Right lobe of liver (tissue), 6 donors: ENCODE measurements around the gene GMDS. TPM values are rescaled to one million over a fixed set of nuclear protein-coding genes. Genes with fewer than 3 reads are reported as not detected.

ENCODE experiments used
- ATAC-seq, 4 donors: fragments of 200-7000 bp; cut with Tn5 transposase; one replicate each; pipeline ENCODE4 v1.9.1; 2020; ENCODE audit warnings: mild to moderate bottlenecking in 4 of 4, moderate library complexity in 4 of 4
- DNase-seq, 3 donors: peaks; one replicate each; pipeline ENCODE4 v3.0.0-alpha.2; 2020
- H3K27ac ChIP-seq, 3 donors: fragments of 200-600 bp; one replicate each; pipeline ENCODE4 v1.8.0; 2022
- H3K27me3 ChIP-seq, 2 donors: fragments of 200-600 bp; one replicate each; pipeline ENCODE4 v1.8.0; 2022
- H3K36me3 ChIP-seq, 4 donors: fragments of 200-600 bp; sonication (generic) in 1 of 4; one replicate each; pipeline versions ENCODE4 v1.5.1 to v1.8.0; 2017 to 2022; ENCODE audit warnings: control low read depth in 1 of 4
- H3K4me1 ChIP-seq, 4 donors: fragments of 200-600 bp; sonication (generic) in 1 of 4; one replicate each; pipeline versions ENCODE4 v1.5.1 to v1.8.0; 2017 to 2022; ENCODE audit warnings: control low read depth in 1 of 4
- H3K4me3 ChIP-seq, 3 donors: fragments of 200-600 bp; one replicate each; pipeline ENCODE4 v1.8.0; 2022
- H3K9me3 ChIP-seq, 4 donors: fragments of 200-600 bp; sonication (generic) in 1 of 4; one replicate each; pipeline versions ENCODE4 v1.5.1 to v1.8.0; 2017 to 2022; ENCODE audit warnings: control low read depth in 1 of 4
- CTCF ChIP-seq, 4 donors: fragments of 200-600 bp in 3 of 4; fragments of 450-650 bp in 1 of 4; IDR thresholded peaks; one replicate each; pipeline versions ENCODE4 v1.5.1 to v1.8.0; 2016 to 2022; ENCODE audit warnings: antibody characterized with exemption in 4 of 4, mild to moderate bottlenecking in 2 of 4
- POLR2A ChIP-seq: fragments of 450-650 bp; IDR thresholded peaks from one replicate; pipeline ENCODE4 v1.6.1; 2017; ENCODE audit warnings: antibody characterized with exemption, mild to moderate bottlenecking
- WGBS: methylation state at CpG from one replicate; pipeline ENCODE4 v1.1.6; 2018; ENCODE audit warnings: low coverage, low lambda C conversion rate; ENCODE audit not compliant: insufficient coverage; ENCODE audit errors: missing lambda C conversion rate; 5-methylcytosine and 5-hydroxymethylcytosine counted together
- intact Hi-C, 2 donors: fragments of 100-400 bp; cut with DNase I; formaldehyde crosslinking; loops; one replicate each; pipeline versions ENCODE4 v1.11.2 to v1.14.1; 2022
- total RNA-seq, 6 experiments: library from RNA; depleted of rRNA in 2 of 6; stranded (reverse); fragments of >200 nt in 2 of 6; fragmentation: NEBNext Ultra II Directional in 3 of 6; extraction: Animal tissue kit (Norgen Biotek cat#: 25700) in 3 of 6; gene quantifications; one replicate each; pipeline versions ENCODE4 v1.1.0 to v1.2.4, GENCODE V29; 2016 to 2023
- donor health status: DM: no; HTN: yes; CAD: no.
- donor health status: DM: no; HTN: no; CAD: no.
- donor health status: DM: no; HTN: no; CAD: no.
- donor health status: DM: no; HTN: yes; CAD: no.
- donor health status: DM: no; HTN: yes; CAD: no.

The GMDS gene
- total RNA-seq, 6 experiments from 2014 or later: 15.9 to 34.4 (median 23.4) TPM

- Histone ChIP-seq H3K9me3 (no peaks in the 10 kb centered on the region), H3K4me3 (no peak overlapping the region), H3K4me1 (no peaks in the 10 kb centered on the region), H3K27me3 (no peaks in the 10 kb centered on the region), H3K27ac (no peak overlapping the region), H3K36me3 (no peaks in the 10 kb centered on the region)
- TF ChIP-seq CTCF (IDR thresholded peaks at IDR 0.05) (no peak), POLR2A (no peak)
- no CpG with 5 or more reads among the region's 7 CpGs for WGBS
- ATAC-seq: no peak
- DNase-seq: no peak
- intact Hi-C loops: no loop called here
These were observed 657.9 kb downstream of the GMDS start for GRCh38 chr6:1587546-1587945.

DNA sequence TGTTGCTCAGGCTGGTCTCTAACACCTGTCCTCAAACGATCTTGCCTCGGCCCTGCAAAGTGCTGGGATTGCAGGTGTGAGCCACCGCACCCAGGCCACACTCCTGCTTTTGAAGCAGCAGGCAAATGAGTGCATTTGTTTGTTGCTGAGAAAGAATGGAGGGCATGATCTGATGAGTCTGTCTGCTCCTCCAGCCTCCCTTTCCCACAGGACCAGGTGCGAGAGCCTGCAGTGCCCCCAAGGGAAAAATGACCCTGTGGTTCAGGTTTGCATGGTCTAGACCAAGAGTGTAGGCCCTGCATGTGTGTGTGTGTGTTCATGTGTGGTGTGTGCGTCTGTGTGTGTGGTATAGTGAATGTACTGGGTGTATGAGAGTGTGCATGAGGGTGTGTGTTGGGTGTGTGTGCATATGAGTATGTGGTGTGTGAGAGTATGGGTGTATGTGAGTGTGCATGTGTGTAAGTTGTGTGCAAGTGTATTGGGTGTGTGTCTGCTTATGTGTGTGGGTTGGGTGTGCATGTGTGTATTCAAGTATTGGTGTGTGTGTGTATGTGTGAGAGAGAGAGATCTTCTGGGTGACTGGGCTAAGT lies 658.4 kb downstream of the GMDS start:
- intact Hi-C loops: no loop called here
- no peak for DNase-seq
- TF ChIP-seq POLR2A (no peak), CTCF (IDR thresholded peaks at IDR 0.05) (no peak)

DNA sequence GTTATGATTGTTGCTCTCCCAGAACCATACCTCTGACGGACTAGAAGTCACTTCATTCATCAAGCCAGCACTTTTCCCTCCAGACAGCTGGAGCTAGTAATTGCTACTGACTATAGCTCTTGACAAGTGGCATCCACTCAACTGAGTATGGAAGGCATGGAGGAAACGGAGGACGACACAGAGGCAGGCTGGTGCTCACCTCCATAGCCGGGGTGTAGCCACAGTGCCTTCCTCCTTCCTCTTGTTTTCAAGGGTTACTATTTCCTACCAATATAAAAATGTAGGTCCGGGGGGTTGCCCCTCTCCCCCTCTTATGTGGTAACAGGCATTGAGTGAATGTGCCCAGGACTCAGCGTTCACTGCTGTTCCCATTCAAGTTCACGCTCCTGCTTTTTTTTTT lies 659.1 kb downstream of the GMDS start:
- intact Hi-C loops: no loop called here
- DNase-seq (no peak), ATAC-seq (no peak)
- H3K36me3 ChIP-seq: no peaks in the 10 kb centered on the region
- no peaks in the 10 kb centered on the region for H3K27me3 ChIP-seq
- no peaks in the 10 kb centered on the region for H3K9me3 ChIP-seq
- 85% methylated on average over 6 of the region's 7 CpGs for WGBS
- H3K4me3 ChIP-seq: no peak overlapping the region
- TF ChIP-seq POLR2A (no peak), CTCF (IDR thresholded peaks at IDR 0.05) (no peak)
- no peak overlapping the region for H3K27ac ChIP-seq
- H3K4me1 ChIP-seq: no peaks in the 10 kb centered on the region

More for the DNA sequence above, 658.4 kb downstream of the GMDS start:
- Histone ChIP-seq H3K9me3 (no peaks in the 10 kb centered on the region), H3K4me1 (no peaks in the 10 kb centered on the region), H3K27me3 (no peaks in the 10 kb centered on the region), H3K4me3 (no peak overlapping the region), H3K36me3 (no peaks in the 10 kb centered on the region), H3K27ac (no peak overlapping the region)
- ATAC-seq: no peak
- WGBS: 70% methylated on average over 5 of the region's 5 CpGs

DNA sequence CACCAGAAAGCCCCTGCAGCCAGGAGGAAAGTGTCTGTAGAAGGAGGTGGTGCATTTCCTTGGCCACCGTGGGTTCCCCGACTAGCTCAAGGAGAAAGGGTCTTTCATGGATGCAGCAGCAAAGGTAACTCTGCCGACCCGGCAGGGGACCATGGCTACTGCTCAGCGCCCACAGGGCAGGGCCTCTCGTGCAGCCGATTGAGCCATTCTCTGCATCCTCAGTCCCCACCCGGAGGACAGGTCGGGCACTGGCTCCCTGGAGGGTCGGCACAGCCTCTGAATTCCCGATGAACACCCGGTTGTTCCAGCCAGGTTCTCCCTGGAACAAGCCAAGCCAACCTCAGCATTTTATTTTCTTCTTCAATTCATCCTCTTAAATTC lies 659.7 kb downstream of the GMDS start:
- H3K4me3 ChIP-seq: no peak overlapping the region
- H3K9me3 ChIP-seq: no peaks in the 10 kb centered on the region
- no peak overlapping the region for H3K27ac ChIP-seq
- no peaks in the 10 kb centered on the region for H3K4me1 ChIP-seq
- no peak for TF ChIP-seq POLR2A
- TF ChIP-seq CTCF (IDR thresholded peaks at IDR 0.05): no peak
- no CpG with 5 or more reads among the region's 12 CpGs for WGBS
- DNase-seq (no peak), ATAC-seq (peak in 1 of 4 donors; percentile 36)
- intact Hi-C loops: no loop called here
- no peaks in the 10 kb centered on the region for H3K36me3 ChIP-seq
- H3K27me3 ChIP-seq: no peaks in the 10 kb centered on the region
